ENCODE results near the gene SGCE.

GRCh38 chr7:94665426-94665825, 9.5 kb upstream of the SGCE start:
- no peak for TF ChIP-seq CTCF (conservative IDR thresholded peaks at IDR 0.05; ENCODE audit: low read depth, low read length)
- TF ChIP-seq EZH2 (IDR thresholded peaks at IDR 0.05; ENCODE audit: borderline replicate concordance, low read depth, low read length, poor library complexity, severe bottlenecking), result no peak

Data from A673 (cell line).